ENCODE results near the gene TSKS.
A peak's percentile ranks its signal among the peaks of the same experiment; 100 is the strongest.
"Not testable (repeated sequence)": the region's sequence is repeated elsewhere in the genome, so short reads cannot be mapped to it uniquely, and the experiment has no call there.

TSKS gene

DNA sequence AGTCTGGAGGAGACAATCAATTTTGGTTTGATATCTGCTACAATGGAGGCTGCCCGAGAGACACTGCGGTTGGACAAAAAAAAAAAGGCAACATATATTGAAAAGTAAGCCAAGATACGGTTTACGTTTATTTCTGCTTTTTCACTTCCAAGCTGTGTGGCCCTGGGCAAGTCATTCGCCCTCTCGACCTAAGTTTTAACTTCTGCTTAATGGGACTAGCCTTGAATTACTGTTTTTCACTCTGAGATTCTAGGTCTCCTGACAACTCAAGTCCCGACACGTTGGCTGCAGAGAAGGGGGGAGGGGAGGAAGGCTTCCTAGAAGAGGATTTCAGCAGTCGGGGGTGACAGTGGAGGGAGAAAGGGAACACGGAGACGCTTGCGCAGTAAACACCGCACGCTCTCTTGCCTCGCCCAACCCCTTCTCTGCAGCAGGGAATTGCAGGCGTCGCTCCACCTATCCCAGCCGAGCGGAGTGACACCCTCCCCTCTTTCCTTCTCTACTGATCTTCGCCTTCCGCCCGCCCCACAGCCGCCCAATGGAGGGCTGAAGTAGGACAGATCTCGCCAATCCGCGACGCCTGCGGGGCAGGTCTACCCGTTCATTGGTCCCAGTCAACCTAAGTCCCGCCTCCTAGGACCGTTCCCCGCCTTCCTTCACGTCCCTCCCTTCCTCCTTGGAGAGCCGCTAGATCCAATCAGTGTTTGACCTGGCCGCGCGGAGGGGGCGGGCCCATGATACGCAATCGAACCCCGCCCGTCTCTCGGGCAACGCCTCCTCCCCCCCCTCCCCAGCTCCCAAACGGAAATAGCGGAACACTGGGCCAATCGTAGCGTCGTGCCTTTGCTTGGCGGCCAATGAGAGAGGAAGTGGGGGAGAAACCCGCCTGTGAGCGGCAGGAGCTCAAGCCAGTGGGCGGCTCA, 3.2 kb upstream of the TSKS start:
- peak; percentile 100 for DNase-seq

DNA sequence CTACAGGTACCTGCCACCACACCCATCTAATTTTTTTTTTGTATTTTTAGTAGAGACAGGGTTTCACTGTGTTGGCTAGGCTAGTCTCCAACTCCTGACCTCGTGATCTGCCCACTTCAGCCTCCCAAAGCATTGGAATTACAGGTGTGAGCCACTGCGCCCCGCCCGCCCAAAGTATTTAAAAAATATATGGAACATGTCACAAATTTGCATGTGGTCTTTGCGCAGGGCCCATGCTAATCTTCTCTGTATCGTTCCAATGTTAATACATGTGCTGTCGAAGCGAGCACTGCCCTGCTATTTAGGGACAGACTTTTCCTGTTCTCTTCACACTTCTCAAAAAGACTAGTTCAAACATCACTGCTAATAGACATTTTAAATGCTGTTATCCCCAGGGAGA, 1.2 kb upstream of the TSKS start:
- no peak for DNase-seq

DNA sequence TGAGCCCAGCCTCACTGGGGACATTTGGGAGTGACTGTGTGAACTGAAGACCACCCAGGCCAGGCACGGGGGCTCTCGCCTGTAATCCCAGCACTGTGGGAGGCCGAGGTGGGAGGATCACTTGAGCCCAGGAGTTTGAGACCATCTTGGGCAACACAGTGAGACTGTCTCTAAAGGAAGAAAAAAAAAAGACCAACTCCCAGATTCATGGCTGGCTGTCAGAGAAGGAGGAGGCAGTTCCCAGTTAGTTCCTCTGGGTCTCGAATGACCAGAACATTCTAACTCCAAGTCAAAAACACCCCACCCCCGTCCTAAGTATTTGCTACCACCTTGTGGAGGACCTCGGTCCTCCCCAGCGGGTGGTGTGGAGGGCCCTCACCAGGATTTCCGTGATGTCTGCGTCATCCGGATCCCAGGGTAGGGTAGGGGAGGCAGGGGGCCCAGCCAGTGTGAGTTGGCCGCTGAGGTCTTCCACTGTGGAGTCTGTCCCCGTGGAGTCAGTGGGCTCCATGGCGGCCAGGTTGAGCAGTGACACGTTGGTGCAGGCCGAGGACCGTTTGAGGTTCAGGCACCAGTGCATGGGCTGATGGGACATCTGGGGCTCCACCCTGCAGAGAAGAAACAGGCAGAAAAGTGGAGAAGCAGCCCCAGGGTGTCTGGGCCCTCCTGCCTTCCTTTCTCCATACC, 1.3 kb downstream of the TSKS start:
- DNase-seq = no peak

DNA sequence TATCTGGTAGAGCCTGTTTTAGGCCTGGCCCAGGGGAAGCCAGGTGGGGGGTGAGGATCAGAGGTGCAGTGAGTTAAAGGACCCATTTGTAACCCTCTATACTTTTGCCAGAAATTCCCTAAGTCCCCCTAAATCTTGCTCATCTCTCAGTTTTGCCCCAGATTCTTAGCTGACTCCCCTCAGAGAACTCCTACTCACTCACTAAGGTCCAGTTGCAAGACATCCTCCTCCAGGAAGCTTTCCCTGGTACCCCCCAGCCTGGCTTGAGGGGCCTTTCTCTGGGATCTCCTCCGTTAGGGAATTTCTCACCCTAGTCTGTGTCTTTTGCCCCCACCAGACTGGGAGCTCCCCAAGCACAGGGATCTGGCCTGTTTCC, 1.9 kb downstream of the TSKS start:
- no peak for DNase-seq

DNA sequence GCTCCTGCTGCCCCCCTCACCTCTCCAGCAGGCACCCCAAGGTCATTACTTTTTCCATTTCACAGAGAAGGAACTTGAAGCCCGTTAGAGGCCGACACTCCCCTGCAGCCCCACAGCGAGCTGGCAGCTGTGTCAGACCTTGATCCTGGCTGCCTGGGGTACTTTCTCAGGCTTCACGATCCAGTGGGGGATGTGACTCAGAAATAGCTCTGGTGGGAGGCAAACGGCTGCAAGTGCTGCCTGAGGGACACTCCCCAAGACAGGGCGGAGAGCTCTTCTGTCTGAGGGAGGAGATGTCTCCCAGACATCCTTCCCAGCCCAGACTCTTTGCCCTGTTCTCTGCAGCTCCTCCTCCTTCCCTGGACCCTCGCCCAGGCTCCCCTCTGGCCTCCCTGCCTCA, 4.8 kb downstream of the TSKS start:
- DNase-seq = no peak

DNA sequence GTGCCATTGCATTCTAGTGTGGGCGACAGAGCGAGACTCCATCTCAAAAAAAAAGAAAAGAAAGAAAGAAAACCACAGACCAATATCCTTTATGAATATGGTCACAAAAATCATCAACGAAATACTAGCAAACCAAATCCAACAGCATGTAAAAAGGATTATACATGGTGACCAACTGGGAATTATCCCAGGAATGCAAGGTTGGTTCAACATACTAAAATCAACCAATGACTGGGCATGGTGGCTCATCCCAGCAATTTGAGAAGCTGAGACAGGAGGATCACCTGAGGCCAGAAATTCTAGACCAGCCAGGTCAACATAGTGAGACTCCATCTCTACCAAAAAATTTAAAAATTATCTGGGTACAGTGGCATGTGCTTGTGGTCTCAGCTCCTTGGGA, 7.2 kb downstream of the TSKS start:
- DNase-seq = no peak

DNA sequence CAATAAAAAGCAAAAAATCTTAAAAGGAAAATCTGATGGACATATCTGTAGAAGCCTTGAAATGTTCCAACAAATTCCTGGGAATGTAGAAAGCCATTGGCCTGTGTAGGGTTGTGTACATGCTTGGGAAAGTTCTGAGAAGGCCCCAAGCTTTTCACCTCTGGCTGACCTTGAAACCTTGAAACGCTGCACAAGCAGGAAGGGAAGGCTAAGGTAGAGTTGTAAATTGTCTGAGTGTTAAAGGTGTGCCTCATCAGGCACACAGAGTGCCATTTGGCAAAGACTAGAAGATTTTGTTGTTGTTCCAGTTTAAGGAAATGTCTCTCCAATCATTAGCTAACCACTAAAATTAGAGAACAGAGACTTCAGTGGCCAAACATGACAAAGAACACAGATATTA, 10.4 kb downstream of the TSKS start:
- DNase-seq = no peak

DNA sequence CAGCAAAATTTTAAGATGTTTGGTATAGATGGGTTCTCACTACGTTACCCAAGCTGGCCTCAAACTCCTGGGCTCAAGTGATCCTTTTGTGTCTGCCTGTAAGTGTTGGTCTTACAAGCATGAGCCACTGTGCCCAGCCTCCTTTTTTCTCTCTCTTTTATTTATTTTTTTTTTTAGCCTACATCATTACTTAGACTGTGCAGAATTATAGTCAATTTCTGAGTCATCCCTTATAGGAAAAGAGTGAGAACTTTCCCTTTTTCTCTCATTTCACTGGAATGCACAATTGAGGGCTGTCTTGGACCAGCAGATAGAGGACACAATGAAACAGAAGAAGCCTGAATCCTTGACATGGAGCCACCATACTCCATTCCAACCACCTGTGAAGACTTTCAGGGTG, 13.3 kb downstream of the TSKS start:
- DNase-seq = no peak

DNA sequence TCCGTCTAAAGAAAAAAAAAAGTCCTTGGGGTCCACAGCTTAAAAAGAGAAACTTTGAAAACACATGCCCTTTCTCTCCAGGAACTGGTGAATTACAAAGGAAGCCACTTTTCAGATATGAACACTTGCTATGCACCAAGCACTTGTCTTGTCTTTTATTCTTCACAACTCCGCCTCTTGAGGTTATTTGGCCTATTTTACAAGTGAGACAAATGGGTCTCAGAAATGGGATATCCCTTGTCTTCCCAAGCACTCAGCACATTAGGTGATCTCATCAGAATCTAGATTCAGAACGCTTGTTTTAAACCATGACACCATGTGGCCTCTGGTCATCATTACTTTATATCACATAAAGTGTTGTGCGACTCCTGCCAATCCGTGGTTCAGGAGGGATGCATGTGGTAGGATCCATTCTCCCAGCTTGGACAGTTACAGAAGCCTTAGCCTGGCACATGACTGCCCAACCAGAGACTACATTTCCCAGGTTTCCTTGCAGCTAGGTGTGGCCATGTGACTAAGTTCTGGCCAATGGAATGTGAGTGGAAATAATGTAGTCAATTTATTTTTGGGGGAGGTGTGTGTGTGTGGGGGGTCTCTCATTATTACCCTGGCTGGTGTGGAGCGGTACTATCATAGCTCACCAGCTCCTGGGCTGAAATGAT, 13.9 kb downstream of the TSKS start:
- no peak for DNase-seq

DNA sequence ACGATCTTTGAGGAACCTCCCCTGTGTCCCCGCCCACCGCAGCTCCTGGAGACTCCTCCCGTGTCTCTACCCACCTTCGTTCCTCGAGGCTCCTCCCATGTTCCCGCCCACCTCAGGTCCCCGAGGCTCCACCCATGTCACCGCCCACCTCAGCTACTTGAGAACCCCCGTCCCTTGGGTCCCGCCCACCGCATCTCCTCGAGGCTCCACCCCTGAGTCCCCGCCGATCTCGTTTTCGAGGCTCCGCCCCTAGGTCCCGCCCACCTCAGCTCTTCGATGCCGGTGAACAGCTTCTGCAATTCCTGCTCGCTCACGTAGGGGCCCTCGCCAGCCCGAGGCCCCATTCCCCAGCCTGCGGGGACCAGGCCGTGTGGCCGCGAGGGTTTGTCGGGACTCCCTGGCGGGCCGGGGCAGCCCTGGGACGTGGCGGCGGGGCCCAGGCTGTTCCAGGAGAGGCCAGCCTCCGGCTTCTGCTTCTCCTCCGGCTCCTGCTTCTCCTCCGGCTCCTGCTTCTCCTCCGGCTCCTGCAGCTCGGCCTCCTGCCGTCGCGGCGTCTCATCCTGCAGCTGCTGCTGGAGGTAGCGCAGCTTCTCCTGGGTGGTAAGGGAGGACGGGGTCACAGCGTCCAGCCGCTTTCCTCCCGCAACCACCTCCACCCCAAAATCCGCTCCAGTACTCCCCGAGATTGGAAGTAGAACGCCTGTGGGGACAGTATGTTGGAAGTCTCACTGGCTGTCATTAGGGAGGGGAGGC, 16.7 kb downstream of the TSKS start:
- peak; percentile 63 for DNase-seq

DNA sequence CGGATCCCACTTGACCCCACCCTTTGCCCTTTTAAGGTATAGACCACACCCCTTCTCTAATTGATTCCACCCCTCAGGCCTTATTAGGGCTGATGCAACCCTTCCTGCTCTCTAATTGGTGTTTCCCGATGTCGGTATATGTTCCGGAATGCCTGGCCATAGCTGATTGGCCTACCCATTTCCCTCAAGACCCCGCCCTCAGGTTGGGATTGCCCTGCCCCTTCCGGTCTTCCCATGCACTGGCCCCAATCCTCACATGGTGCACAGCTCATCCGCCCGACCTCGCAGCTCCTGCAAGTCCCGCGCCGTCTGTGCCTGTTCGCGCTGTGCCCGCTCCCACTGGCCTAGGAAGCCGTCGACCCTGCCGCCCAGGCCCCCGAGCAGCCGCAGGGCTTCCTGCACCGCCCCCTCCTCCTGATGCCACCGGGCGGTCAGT, 18.1 kb downstream of the TSKS start:
- no peak for DNase-seq

DNA sequence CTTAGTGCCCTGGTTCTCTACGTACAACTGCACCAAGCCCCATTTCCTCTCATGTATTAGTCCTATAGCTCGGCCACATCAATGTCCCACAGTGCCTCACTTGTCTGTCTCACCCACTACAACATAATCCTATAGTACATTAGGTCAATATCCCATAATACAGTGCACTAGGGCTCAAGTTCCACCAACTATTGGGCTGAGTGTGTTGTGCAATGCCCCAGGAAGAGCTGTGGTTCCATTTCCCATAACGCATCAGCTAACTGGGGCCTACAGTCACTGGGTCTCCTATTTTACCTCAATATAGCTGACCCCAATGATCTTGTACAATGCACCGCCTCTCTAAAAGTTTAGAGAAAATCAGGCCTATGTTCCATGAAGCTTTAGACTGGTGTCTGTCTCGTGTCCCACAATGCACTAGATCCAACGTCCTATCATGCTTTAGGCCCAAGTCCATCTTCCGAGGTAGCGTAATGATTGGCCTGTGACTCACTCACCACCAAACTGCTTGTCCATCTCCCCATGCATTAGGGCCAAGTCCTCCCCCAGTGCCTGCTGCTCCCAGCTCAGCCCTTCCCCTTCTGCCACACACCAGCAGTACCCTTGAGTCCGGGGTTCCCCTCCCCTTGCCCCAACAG, 21.8 kb downstream of the TSKS start:
- no peak for DNase-seq

DNA sequence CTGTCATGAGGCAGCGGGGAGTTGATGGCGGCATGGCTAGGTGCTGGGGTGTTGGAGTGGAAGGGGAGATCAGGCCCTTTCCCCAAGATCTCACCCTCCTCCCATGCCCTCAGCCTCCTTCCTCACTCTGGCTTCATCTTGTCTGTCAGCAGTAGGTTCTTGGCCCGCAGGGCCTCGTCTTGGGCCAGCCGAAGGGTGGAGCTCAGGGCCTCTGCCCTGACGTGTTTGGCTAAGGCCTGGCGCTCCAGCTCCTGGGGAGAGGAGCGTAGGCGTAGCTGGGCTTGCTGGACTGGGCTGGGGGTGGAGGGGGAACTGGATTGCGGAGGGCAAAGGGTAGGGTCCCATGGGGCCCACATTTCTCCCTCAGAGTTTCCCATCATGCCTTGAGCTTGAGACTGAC, 23.2 kb downstream of the TSKS start:
- no peak for DNase-seq

DNA sequence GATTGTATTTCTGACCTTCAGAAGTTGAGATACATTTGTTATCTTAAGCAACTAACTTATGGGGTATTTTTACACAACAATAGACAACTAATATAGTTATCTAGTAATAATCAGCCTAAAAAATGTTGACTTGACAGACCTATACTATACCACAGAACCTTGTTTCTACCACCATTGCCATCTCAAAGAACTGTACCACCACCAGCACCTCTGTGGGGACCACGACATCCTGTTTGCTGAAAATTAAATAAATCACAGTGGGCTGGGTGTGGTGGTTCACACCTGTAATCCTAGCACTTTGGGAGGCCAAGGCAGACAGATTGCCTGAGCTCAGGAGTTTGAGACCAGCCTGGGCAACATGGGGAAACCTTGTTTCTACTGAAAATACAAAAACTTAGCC, 24.0 kb downstream of the TSKS start:
- no peak for DNase-seq

DNA sequence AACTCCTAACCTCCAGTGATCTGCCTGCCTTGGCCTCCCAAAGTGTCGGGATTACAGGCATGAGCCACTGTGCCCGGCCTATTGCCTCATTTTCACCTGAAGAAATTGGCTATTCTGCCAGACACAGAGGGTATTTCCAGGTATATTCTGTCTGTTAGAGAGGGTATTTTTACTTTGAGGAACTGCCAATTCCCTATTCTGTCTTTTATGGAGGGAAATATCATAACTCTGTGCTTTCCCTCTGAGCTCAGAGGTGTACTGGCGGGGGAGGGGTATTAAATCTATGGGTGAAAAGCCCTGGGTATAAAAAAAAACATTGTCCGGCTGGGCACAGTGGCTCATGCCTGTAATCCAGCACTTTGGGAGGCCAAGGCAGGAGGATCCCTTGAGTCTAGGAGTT, 24.8 kb downstream of the TSKS start:
- DNase-seq = no peak

DNA sequence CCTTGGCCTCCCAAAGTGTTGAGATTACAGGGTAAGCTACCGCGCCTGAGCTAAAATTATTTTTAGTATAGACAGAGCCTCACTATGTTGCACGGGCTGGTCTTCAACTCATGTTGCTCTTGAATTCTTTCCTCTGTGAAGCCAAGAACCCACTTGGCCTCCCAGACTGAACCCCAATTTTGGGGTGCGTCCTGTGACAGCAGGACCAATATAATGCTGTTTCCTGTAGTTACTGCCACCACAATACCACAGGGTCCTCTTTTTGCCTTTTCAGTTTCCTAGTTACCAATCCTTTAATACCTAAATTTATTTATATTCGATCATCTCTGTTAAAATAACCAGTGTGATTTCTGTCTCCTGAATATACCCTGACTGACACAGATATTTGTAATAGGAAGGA, 32.9 kb downstream of the TSKS start:
- DNase-seq = no peak

DNA sequence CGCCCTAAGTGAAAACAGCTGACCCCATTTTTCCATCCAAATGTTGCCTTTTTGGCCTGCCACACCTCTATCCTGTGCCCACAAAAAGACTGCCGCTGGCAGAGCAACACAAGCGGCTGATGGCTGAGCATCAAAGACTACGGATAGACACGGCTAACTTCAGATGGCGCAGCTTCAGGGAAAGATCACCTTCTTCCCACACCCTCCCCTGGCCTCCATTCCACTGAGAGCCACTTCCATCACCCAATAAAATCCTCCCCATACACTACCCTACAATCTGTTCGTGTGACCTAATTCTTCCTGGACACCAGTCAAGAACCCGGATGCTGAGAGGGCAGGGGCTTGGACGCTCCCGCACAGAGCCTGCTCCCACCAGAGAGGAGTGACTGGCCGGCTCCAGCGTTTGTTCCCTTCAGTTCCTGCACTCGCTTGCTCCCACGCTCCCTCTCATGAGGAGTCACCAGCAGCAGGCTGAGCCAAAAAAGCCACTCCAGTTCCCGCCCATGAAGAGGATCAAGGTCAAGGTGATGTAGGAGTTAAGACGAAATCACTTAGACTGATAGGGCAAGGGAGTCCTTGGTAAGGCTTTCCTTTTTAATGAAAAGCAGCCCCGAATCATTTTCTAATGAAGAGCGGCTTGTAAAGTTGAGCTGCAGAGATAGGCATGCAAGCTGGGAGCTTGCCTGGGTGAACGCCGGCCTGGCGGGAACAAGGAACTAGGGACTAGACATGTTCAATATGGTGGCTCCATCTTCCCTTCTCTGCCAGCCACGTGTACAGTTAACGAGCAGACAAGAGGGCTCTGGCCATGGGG, 35.7 kb downstream of the TSKS start:
- no peak for DNase-seq

DNA sequence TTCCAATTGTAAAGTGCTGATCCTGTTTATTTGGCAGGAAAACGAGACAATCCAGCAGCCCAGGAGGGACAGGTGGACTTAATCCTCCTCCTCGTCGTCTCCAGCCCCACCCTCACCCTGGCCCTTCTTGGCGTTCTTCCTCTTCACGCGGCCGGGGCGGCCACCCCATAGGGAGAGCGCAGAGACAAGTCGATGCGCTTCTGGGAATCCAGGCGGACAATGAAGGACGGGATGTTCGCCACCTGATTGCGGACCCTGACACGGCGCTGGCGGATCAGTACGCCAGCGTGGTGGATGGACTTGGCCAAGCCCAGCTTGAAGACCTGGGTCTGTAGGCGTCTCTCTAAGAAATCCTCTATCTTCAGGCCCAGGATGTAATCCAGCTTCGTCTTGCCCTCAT, 43.7 kb downstream of the TSKS start:
- DNase-seq = not testable (repeated sequence)

DNA sequence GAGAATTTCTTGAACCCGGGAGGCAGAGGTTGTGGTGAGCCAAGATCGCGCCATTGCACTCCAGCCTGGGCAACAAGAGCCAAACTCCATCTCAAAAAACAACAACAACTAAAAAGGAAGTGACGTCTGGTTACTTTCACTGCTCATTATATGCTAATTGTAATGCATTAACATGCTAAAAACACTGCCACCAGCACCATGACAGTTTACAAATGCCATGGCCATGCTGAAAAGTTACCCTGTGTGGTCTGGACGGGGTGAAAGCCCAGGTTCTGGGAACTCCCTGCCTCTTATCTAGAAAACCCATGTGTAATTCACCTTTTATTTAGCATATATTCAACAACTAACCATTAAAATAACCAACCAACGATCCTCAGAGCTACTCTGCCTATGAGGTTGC, 44.1 kb downstream of the TSKS start:
- no peak for DNase-seq

DNA sequence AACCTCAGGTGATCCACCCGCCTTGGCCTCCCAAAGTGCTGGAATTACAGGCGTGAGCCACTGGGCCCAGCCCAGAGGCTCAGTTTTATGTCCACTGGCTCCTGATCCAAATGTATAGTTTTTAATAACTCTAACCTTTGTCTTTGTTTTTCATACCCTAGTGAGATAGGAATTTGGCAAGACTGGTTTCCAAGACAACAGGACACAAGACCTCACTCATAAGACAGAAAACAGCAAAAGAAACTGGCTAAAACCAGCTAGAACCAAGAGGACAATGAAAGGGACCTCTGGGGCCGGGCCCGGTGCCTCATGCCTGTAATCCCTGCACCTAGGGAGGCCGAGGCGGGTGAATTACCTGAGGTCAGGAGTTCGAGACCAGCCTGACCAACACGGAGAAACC, 44.6 kb downstream of the TSKS start:
- no peak for DNase-seq

DNA sequence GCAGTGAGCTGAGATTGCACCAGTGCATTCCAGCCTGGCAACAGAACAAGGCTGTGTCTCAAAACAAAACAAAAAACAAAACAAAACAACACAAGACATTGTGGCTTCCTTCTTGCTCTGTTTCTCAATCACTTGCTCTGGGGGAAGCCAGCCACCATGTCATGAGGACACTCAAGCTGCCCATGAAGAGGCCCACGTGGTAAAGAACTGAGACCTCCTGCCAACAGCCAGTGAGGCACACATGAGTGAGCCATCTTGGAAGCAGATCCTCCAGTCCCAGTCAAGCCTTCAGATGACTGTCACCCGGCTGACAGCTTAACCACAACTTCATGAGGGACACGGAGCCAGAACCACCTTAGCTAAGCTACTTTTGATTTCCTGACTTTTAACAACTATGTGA, 47.0 kb downstream of the TSKS start:
- no peak for DNase-seq

Measured in CD4-positive, alpha-beta T cell treated with Interleukin-12 subunit alpha and Interleukin-12 subunit beta, for 1 hour (primary cell).